NCI-H2081 (cell line): Measurements from ENCODE around the gene LRRTM2.
A peak's percentile ranks its signal among the peaks of the same experiment; 100 is the strongest.
"Not testable (repeated sequence)": the region's sequence is repeated elsewhere in the genome, so short reads cannot be mapped to it uniquely, and the experiment has no call there.

Source experiments
- DNase-seq, 2 experiments: peaks; one replicate each; lab custom pipeline; 2025; lab: John Stamatoyannopoulos, UW

LRRTM2 gene

GRCh38 chr5:138837160-138837559 is 38.0 kb downstream of the LRRTM2 start:
- no peak for DNase-seq

DNA sequence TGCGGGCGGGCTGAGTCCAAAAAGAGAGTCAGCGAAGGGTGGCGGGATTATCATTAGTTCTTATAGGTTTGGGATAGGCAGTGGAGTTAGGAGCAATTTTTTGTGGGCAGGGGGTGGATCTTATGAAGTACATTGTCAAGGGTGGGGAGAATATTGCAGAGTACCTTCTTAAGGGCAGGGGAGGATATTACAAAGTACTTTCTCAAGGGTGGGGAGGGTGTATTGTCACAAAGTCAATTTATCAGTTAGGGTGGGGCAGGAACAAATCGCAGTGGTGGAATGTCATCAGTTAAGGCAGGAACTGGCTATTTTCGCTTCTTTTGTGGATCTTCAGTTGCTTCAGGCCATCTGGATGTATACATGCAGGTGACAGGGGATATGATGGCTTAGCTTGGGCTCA is 40.3 kb downstream of the LRRTM2 start:
- not testable (repeated sequence) for DNase-seq

GRCh38 chr5:138833726-138834480 is 41.2 kb downstream of the LRRTM2 start:
- no peak for DNase-seq

GRCh38 chr5:138833080-138833479 is 42.1 kb downstream of the LRRTM2 start:
- no peak for DNase-seq

DNA sequence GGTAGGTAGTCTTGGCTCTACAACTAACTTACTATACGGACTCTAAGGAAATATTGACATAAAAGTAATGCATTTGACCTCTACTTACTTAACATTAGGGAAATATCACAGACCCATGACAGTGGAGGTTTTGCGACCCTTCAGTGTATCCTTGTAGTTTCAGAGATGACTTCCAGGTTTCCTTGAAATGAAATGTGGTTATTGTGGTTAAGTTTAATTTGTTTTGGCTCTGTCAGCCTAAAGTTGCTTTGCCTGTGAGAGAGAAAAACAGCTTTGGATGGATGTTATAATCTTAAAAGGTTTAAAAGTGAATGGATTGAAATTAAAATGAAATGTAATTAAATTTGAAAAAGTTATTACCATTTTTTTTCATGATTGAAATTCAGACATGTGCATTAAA is 42.9 kb downstream of the LRRTM2 start:
- DNase-seq: no peak

DNA sequence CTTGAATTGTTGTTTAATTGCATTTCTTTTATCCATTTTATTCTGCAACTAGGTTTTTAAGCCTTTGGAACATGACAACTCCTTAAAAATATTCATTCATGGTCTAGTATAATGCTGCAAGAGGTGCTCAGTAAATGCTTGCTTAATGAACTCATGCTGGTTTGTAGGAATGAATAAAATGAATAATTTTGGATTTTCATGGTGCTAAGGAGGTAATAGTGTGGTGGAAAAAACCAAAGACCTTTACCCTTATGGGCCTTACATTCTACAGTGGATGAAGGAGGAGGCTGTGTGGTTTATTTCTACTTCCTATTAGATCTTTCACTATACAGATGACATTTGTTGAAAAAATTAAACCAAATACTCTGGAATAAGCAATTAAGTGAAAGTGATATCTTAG is 43.4 kb downstream of the LRRTM2 start:
- no peak for DNase-seq

DNA sequence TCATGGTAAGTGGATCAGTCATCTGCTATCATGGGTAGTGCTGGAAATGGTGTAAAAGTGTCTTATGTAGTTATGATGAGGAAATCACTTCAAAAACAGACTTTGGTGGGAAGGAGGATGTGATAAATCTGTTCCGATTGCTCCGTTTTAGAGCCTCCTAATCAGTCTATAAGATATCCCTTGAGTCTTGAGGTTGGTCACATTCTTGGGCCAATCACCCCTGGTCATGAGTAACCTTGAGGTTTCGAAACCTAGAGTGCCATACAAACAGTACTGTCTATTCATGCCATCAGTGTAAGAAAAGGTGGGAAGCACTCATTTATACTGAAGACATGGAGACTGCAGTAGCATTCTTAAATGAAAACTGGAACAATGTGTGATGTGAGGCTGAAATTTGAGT is 45.8 kb downstream of the LRRTM2 start:
- DNase-seq: no peak

DNA sequence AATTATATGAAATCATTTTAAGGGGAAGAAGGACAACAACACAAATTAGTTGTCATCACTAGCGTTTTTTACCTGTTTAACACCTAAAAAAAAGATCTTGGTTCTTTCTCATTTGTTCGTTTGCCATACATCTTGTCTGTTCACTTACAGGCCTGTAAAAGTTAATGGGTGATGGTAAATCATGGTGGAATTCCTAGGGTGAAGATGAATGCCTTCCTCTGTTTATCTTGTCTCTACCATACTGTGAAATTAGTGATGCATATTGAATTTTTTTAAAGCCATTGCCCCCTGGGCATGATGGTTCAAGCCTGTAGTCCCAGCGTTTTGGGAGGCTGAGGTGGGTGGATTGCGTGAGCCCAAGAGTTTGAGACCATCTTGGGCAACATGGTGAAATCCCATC is 46.6 kb downstream of the LRRTM2 start:
- DNase-seq: no peak

GRCh38 chr5:138824924-138825863 is 49.9 kb downstream of the LRRTM2 start:
- peak; percentile 7 to 17 for DNase-seq

DNA sequence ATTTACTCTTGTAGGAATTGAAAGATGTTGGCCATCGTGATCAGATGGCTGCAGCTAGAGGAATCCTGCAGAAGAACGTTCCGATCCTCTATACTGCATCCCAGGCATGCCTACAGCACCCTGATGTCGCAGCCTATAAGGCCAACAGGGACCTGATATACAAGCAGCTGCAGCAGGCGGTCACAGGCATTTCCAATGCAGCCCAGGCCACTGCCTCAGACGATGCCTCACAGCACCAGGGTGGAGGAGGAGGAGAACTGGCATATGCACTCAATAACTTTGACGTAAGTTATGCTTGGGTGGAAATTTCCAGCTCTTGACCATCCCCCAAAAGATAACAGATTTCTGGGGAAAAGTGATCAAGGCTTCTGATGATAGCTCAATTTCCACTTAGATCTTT is 50.6 kb downstream of the LRRTM2 start:
- DNase-seq: no peak

DNA sequence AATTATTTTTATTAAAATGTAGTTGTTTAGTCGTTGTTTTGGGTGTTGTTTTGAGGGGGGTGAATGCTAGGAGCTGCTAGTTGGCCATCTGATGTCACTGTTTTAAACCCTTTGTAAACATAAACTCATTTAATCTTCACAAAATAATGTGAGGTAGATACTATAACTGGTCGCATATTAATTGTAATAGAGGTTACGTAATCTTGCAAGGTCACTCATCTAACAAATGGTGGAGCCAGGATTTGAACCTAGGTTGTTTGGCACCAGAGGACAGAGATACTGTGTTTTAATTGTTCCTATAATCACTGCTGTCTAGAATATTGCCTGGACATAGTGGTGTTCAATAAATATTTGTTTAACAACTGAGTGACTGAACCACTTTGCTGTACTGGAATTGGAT is 54.4 kb downstream of the LRRTM2 start:
- DNase-seq: no peak

GRCh38 chr5:138819081-138819480 is 56.1 kb downstream of the LRRTM2 start:
- no peak for DNase-seq
